HG02763 (cell line): ENCODE results near the gene CAMK2N2.
"Not testable (repeated sequence)": the region's sequence is repeated elsewhere in the genome, so short reads cannot be mapped to it uniquely, and the experiment has no call there.

Experiments used
- ATAC-seq: cut with Tn5 transposase; IDR thresholded peaks from one replicate; pipeline ENCODE4 v1.9.1; 2021; ENCODE audit warnings: mild to moderate bottlenecking, moderate library complexity; ENCODE audit not compliant: unreplicated experiment

Gene CAMK2N2

GRCh38 chr3:184275381-184275701 lies 14.0 kb upstream of the CAMK2N2 start:
- ATAC-seq: no peak

- no peak for ATAC-seq
These were observed 10.9 kb upstream of the CAMK2N2 start for GRCh38 chr3:184272269-184272668.

- not testable (repeated sequence) for ATAC-seq
These were observed 5.9 kb upstream of the CAMK2N2 start for GRCh38 chr3:184267249-184267648.

DNA sequence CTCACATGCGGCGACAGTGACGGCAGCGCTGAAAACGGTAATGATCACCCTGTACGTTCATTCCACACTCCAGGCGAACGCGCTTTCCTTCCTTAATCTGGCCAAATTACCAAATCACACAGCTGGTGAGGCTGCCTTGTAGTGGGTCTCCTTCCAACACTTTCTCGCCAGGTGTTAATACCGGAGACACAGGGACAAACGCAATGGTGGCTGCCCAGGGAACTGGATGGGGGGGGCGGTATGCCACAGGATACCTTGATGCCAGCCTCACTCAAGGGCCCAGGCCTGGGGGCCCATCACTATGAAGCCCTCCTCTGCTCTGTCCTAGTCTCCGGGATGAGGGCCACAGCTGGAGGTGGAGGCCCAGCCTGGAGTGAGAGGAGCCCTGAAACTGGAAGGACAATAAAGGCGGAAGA lies 1.4 kb upstream of the CAMK2N2 start:
- ATAC-seq: no peak

- ATAC-seq: no peak
These were observed 756 bp upstream of the CAMK2N2 start for GRCh38 chr3:184261854-184262763.

DNA sequence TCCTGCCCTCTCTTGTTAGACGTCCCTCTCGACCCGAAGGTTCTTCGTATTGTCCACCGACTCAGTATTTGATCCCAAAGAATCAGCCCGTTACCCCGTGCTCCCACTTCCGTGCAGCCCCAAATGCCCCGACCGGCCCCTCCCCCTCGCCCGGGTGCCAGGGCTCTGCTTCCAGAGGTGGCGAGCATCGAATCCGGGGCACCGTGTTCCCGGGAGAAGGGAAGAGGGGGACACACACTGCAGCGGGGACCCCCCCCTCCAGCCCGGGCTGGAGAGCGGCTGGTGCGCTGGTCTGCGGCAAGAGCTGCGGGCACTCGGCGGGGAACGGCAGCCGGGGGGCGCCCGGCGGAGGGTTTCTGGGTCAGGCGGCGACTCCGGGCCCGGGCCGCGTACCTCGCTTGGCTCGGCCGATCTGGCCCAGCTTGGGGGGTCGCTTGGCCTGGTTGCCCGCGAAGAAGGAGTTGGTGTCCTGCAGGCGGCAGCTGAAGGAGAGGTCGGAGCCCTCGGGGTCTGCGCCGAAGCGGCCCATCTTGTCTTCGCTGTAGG lies 556 bp downstream of the CAMK2N2 start:
- ATAC-seq: no peak

GRCh38 chr3:184259878-184260723 lies 1.3 kb downstream of the CAMK2N2 start:
- no peak for ATAC-seq

DNA sequence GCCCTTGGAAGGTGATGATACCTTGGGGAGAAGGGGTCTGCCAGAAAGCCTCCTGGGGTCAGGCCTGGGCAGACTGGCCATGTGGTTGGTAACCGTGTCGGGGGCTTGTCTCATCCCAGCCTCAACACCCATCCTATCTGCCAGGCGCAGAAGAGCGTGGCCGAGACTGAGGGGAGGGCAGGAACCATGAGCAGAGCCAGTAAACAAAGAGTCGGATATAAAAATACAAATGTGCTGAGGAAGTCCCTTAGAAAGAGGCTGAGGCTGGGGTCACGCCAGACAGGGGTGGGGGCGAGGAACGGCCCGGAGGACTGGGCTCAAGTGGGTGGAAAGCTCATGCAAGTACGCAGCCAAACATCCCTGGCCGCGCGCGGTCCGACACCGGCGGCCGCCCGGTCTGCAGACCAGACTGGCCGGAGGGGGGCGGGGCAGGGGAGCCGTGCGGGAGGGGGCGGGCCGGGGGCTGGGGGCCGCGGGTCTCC lies 1.9 kb downstream of the CAMK2N2 start:
- ATAC-seq: no peak

GRCh38 chr3:184258926-184259325 lies 2.4 kb downstream of the CAMK2N2 start:
- no peak for ATAC-seq

DNA sequence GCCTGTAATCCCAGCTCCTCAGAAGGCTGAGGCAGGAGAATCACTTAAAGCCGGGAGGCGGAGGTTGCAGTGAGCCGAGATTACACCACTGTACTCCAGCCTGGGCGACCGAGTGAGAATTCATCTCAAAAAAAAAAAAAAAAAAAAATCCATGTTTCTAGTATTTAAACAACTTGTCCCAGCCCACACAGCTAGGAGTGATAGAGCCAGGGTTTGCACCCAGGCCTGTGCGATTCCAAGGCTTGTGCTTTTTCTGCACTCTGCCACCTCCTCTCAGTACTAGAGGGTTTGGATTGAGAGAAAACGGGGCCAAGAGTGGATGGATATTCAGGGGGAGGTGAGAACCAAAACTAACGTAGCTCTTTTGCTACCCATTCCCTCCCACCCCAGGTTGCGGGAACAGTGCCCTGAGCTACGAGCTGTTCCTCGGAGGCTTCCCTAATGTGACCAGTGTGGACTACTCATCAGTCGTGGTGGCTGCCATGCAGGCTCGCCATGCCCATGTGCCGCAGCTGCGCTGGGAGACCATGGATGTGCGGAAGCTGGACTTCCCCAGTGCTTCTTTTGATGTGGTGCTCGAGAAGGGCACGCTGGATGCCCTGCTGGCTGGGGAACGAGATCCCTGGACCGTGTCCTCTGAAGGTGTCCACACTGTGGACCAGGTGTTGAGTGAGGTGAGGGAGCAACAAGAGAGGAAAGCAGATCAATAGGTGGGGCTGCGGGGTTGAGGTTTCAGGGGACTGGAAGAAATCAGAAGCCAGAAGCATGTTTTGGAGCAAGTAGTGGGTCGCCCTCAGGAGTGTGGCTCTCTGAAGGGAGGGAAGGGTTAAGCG lies 4.1 kb downstream of the CAMK2N2 start:
- ATAC-seq: no peak

DNA sequence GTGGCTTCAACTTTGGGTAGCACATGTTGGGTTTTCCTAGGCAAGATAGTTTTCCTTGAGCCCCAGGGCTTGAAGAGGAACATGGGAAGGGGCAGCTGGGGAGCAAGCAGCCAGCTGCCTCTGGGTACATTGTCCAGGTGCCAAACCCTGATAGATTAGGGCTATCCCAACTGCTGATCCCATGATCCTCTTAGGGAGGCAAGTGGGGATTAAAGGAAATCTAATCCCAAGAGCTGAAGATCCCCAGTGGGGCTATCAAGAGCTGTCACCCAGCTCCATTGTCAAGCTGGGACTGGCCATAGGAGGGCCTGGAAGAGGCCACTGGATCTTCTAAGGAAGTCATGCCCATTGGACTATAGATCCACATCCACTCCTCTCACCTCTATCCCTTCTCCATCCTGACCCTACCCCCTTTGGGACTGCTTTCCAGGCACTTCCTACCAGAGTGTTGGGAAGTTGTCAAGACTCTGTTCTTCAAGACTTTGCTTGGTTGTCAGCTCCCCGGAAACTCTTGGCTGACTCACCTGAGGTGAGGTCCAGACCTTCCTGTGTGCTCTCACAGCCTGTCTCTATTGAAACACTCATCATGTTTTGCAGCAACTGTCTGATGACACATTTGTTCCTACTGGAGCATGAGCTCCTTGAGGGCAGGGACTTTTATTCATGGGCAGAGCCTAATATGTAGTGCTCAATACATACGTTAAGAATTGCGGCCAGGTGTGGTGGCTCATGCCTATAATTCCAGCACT lies 5.9 kb downstream of the CAMK2N2 start:
- no peak for ATAC-seq

DNA sequence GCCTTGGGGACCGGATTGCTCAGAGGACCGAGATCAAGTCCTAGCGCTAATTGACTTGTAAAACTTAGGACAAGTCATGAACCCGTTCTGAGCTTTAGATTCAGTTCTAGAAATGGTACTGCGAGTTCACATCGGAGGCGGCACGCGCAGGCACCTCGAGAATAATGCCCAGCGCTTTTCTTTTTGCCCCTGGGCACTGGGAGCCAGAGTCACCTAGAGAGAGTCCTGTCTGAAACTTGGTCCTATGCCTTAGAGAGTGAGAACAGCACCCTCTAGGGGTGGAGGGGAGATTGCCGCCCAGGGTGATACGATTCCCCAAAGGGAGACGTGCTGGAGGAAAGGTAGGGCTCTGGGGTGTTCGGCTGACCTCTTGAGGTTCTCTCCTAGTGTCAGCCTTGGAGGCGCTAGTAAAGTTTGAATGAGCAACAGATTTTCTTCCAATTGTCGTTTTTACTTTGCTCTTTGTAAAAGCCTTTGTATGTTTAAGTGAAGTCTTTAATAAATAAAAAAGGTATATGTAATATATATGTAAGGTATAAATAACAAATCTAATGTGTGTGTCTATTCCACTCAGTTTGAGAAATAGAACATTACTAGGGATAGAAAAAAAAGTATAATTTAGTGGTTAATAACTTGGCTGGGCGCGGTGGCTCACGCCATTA lies 11.1 kb downstream of the CAMK2N2 start:
- peak; percentile 43 for ATAC-seq

GRCh38 chr3:184249412-184250166 lies 11.8 kb downstream of the CAMK2N2 start, which contains the start of gene EEF1AKMT4:
Gene EEF1AKMT4, plus strand, starts transcription at chr3:184249672. Its CDS starts 23 bp downstream, at chr3:184249695.
- ATAC-seq: peak; percentile 89

- peak; percentile 55 for ATAC-seq
These were observed 12.6 kb downstream of the CAMK2N2 start, which contains the start of gene ALG3 for GRCh38 chr3:184248454-184249411. Gene ALG3, minus strand, starts transcription at chr3:184248962. Its CDS starts 22 bp downstream, at chr3:184248940.

- ATAC-seq: no peak
These were observed 19.1 kb downstream of the CAMK2N2 start for GRCh38 chr3:184242297-184242685.

GRCh38 chr3:184241447-184242296 lies 19.7 kb downstream of the CAMK2N2 start:
- no peak for ATAC-seq

DNA sequence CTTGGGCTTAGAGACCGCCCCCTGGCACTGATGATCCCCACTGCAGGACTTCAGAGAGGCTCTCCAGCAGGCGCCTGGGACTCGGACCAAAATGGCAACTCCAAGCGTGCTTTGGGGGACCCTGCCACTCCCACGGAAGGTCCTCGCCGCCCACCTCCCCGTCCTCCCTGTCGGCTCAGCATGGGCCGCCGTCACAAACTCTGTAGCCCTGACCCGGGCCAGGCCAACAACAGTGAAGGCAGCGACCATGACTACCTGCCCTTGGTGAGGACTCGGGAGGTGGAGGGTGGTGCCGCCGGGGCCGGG lies 20.3 kb downstream of the CAMK2N2 start:
- ATAC-seq: no peak
